ENCODE data around the gene ARHGEF4. TPM values are rescaled to one million over a fixed set of nuclear protein-coding genes. Genes with fewer than 3 reads are reported as not detected.

Gene ARHGEF4
- total RNA-seq, 1 donor from 2014 or later, result 2.6 TPM

GRCh38 chr2:130827502-130828251 is 9.0 kb upstream of the ARHGEF4 start:
- Mint-ChIP-seq H3K36me3 (ENCODE audit: unreplicated experiment) (no peaks in the 10 kb centered on the region), H3K4me1 (ENCODE audit: unreplicated experiment) (peaks cover 4% of the 10 kb centered on the region), H3K4me3 (ENCODE audit: unreplicated experiment) (no peak overlapping the region), H3K27me3 (ENCODE audit: unreplicated experiment) (peaks cover 8% of the 10 kb centered on the region), H3K9me3 (ENCODE audit: unreplicated experiment) (no peaks in the 10 kb centered on the region), H3K27ac (ENCODE audit: unreplicated experiment) (no peak overlapping the region)
- DNase-seq (ENCODE audit: extremely low spot score, unreplicated experiment), result no peak
- TF ChIP-seq CTCF (IDR thresholded peaks at IDR 0.05), result no peak

GRCh38 chr2:130828461-130828860 is 8.3 kb upstream of the ARHGEF4 start:
- H3K27ac Mint-ChIP-seq (ENCODE audit: unreplicated experiment), result no peak overlapping the region
- no peak for TF ChIP-seq CTCF (IDR thresholded peaks at IDR 0.05)
- H3K36me3 Mint-ChIP-seq (ENCODE audit: unreplicated experiment), result no peaks in the 10 kb centered on the region
- peaks cover 8% of the 10 kb centered on the region for H3K27me3 Mint-ChIP-seq (ENCODE audit: unreplicated experiment)
- no peak overlapping the region for H3K4me3 Mint-ChIP-seq (ENCODE audit: unreplicated experiment)
- H3K9me3 Mint-ChIP-seq (ENCODE audit: unreplicated experiment), result no peaks in the 10 kb centered on the region
- no peak for DNase-seq (ENCODE audit: extremely low spot score, unreplicated experiment)
- H3K4me1 Mint-ChIP-seq (ENCODE audit: unreplicated experiment), result peaks cover 4% of the 10 kb centered on the region

GRCh38 chr2:130829015-130829414 is 7.7 kb upstream of the ARHGEF4 start:
- Mint-ChIP-seq H3K4me3 (ENCODE audit: unreplicated experiment) (no peak overlapping the region), H3K36me3 (ENCODE audit: unreplicated experiment) (no peaks in the 10 kb centered on the region), H3K9me3 (ENCODE audit: unreplicated experiment) (no peaks in the 10 kb centered on the region), H3K27ac (ENCODE audit: unreplicated experiment) (no peak overlapping the region), H3K4me1 (ENCODE audit: unreplicated experiment) (peaks cover 4% of the 10 kb centered on the region), H3K27me3 (ENCODE audit: unreplicated experiment) (peaks cover 8% of the 10 kb centered on the region)
- DNase-seq (ENCODE audit: extremely low spot score, unreplicated experiment), result no peak
- no peak for TF ChIP-seq CTCF (IDR thresholded peaks at IDR 0.05)

GRCh38 chr2:130830538-130830937 is 6.2 kb upstream of the ARHGEF4 start:
- Mint-ChIP-seq H3K4me3 (ENCODE audit: unreplicated experiment) (no peak overlapping the region), H3K4me1 (ENCODE audit: unreplicated experiment) (no peaks in the 10 kb centered on the region)
- no peak for DNase-seq (ENCODE audit: extremely low spot score, unreplicated experiment)

More at GRCh38 chr2:130830538-130830937, 6.2 kb upstream of the ARHGEF4 start:
- no peak for TF ChIP-seq CTCF (IDR thresholded peaks at IDR 0.05)
- Mint-ChIP-seq H3K36me3 (ENCODE audit: unreplicated experiment) (no peaks in the 10 kb centered on the region), H3K27me3 (ENCODE audit: unreplicated experiment) (peaks cover 17% of the 10 kb centered on the region), H3K27ac (ENCODE audit: unreplicated experiment) (no peak overlapping the region), H3K9me3 (ENCODE audit: unreplicated experiment) (no peaks in the 10 kb centered on the region)

Data from osteocyte (in vitro differentiated cells).